H9 (cell line): Measurements from ENCODE around the gene STX10. TPM values are rescaled to one million over a fixed set of nuclear protein-coding genes. Genes with fewer than 3 reads are reported as not detected.

Experiments used
- DNase-seq: peaks from one replicate; pipeline ENCODE4 v3.0.0-alpha.2; 2017
- H2AFZ ChIP-seq: one replicate; pipeline ENCODE4 v1.6.1; 2013; ENCODE audit warnings: mild to moderate bottlenecking, low read length, control low read depth, moderate library complexity
- H2AK5ac ChIP-seq: 2 replicates; pipeline ENCODE4 v1.6.1; 2013; ENCODE audit warnings: low read length, control low read depth, mixed read lengths; ENCODE audit not compliant: insufficient read length
- H2BK120ac ChIP-seq: one replicate; pipeline ENCODE4 v1.6.1; 2013; ENCODE audit warnings: low read depth, mild to moderate bottlenecking, low read length, control low read depth, inconsistent platforms; ENCODE audit not compliant: poor library complexity, severe bottlenecking
- H2BK12ac ChIP-seq: 2 replicates; pipeline ENCODE4 v1.6.1; 2013; ENCODE audit warnings: low read length, control low read depth, mixed read lengths, low read depth; ENCODE audit not compliant: insufficient read length
- H2BK15ac ChIP-seq: 2 replicates; pipeline ENCODE4 v1.6.1; 2013; ENCODE audit warnings: low read depth, low read length, control low read depth
- H2BK20ac ChIP-seq: one replicate; pipeline ENCODE4 v1.6.1; 2013; ENCODE audit warnings: low read depth, mild to moderate bottlenecking, low read length, control low read depth, inconsistent platforms; ENCODE audit not compliant: poor library complexity, severe bottlenecking
- H2BK5ac ChIP-seq: 2 replicates; pipeline ENCODE4 v1.6.1; 2013; ENCODE audit warnings: low read length, control low read depth, mixed read lengths; ENCODE audit not compliant: insufficient read length
- H3K14ac ChIP-seq: 2 replicates; pipeline ENCODE4 v1.6.1; 2013; ENCODE audit warnings: low read length, control low read depth; ENCODE audit not compliant: insufficient read depth
- H3K18ac ChIP-seq: 2 replicates; pipeline ENCODE4 v1.6.1; 2013; ENCODE audit warnings: low read depth, mild to moderate bottlenecking, mixed read lengths, low read length, control low read depth; ENCODE audit not compliant: insufficient read length
- H3K23ac ChIP-seq: 2 replicates; pipeline ENCODE4 v1.6.1; 2013; ENCODE audit warnings: low read length, control low read depth, mixed read lengths, low read depth; ENCODE audit not compliant: insufficient read length
- H3K23me2 ChIP-seq: 2 replicates; pipeline ENCODE4 v1.6.1; 2013; ENCODE audit warnings: low read depth, mild to moderate bottlenecking, mixed read lengths, low read length, control low read depth; ENCODE audit not compliant: insufficient read length, poor library complexity, severe bottlenecking
- H3K27ac ChIP-seq: 2 replicates; pipeline ENCODE4 v1.5.1; 2013; ENCODE audit warnings: low read length, control low read depth, mixed read lengths, low read depth; ENCODE audit not compliant: insufficient read length
- H3K27me3 ChIP-seq: 2 replicates; pipeline ENCODE4 v1.6.1; 2013; ENCODE audit warnings: low read length, control low read depth, inconsistent platforms; ENCODE audit not compliant: insufficient read depth
- H3K4ac ChIP-seq: 2 replicates; pipeline ENCODE4 v1.6.1; 2013; ENCODE audit warnings: low read depth, mild to moderate bottlenecking, control low read depth, inconsistent platforms, low read length, moderate library complexity
- H3K4me1 ChIP-seq: 2 replicates; pipeline ENCODE4 v1.6.1; 2013; ENCODE audit warnings: low read length, control low read depth, inconsistent platforms; ENCODE audit not compliant: insufficient read depth
- H3K4me2 ChIP-seq: 2 replicates; pipeline ENCODE4 v1.6.1; 2013; ENCODE audit warnings: low read length, control low read depth, mixed read lengths; ENCODE audit not compliant: insufficient read length, insufficient read depth
- H3K56ac ChIP-seq: 2 replicates; pipeline ENCODE4 v1.6.1; 2013; ENCODE audit warnings: low read depth, mild to moderate bottlenecking, mixed read lengths, low read length, control low read depth; ENCODE audit not compliant: insufficient read length
- H3K79me1 ChIP-seq: 2 replicates; pipeline ENCODE4 v1.6.1; 2013; ENCODE audit warnings: low read depth, mild to moderate bottlenecking, moderate library complexity, low read length, control low read depth, inconsistent platforms; ENCODE audit not compliant: insufficient read depth, poor library complexity, severe bottlenecking
- H3K79me2 ChIP-seq: 2 replicates; pipeline ENCODE4 v1.6.1; 2013; ENCODE audit warnings: low read length, control low read depth, inconsistent platforms; ENCODE audit not compliant: insufficient read depth
- H3K9ac ChIP-seq: 2 replicates; pipeline ENCODE4 v1.6.1; 2013; ENCODE audit warnings: low read length, control low read depth, mixed read lengths; ENCODE audit not compliant: insufficient read length; ENCODE audit errors: extremely low read depth
- H3K9me3 ChIP-seq: one replicate; pipeline ENCODE4 v1.6.1; 2013; ENCODE audit warnings: low read depth, low read length, inconsistent platforms; ENCODE audit not compliant: control insufficient read depth
- H3T11ph ChIP-seq: one replicate; pipeline ENCODE4 v1.6.1; 2013; ENCODE audit warnings: mild to moderate bottlenecking, low read length, control low read depth, inconsistent platforms
- H4K20me1 ChIP-seq: one replicate; pipeline ENCODE4 v1.6.1; 2013; ENCODE audit not compliant: control insufficient read depth, insufficient read length, insufficient read depth
- H4K5ac ChIP-seq: 2 replicates; pipeline ENCODE4 v1.6.1; 2013; ENCODE audit warnings: low read depth, mild to moderate bottlenecking, mixed read lengths, low read length, control low read depth; ENCODE audit not compliant: insufficient read length
- H4K8ac ChIP-seq: replicated peaks from 2 replicates; pipeline ENCODE4 v1.6.1; 2013; ENCODE audit warnings: low read length, control low read depth, mixed read lengths, low read depth; ENCODE audit not compliant: insufficient read length
- H4K91ac ChIP-seq: 2 replicates; pipeline ENCODE4 v1.6.1; 2013; ENCODE audit warnings: low read depth, mild to moderate bottlenecking, moderate library complexity, mixed read lengths, low read length, control low read depth; ENCODE audit not compliant: insufficient read length
- H3K27ac Mint-ChIP-seq, 3 experiments: 2 replicates in 2 of 3; 3 replicates in 1 of 3; pipeline ENCODE4 v1.8.0; 2020 to 2021; ENCODE audit warnings: mixed read lengths in 3 of 3, mild to moderate bottlenecking in 1 of 3, moderate library complexity in 1 of 3
- H3K27me3 Mint-ChIP-seq: 2 replicates; pipeline ENCODE4 v1.8.0; 2021; ENCODE audit warnings: low read depth, mild to moderate bottlenecking, moderate library complexity, mixed read lengths
- H3K36me3 Mint-ChIP-seq, 3 experiments: 2 replicates in 2 of 3; 3 replicates in 1 of 3; pipeline ENCODE4 v1.8.0; 2020 to 2021; ENCODE audit warnings: low read depth in 3 of 3, mixed read lengths in 3 of 3; ENCODE audit not compliant: insufficient read depth in 1 of 3
- H3K4me1 Mint-ChIP-seq, 2 experiments: 2 replicates each; pipeline ENCODE4 v1.8.0; 2020; ENCODE audit warnings: mixed read lengths in 2 of 2
- H3K4me3 Mint-ChIP-seq, 2 experiments: 2 replicates in 1 of 2; 3 replicates in 1 of 2; pipeline ENCODE4 v1.8.0; 2020 to 2021; ENCODE audit warnings: mild to moderate bottlenecking in 2 of 2, mixed read lengths in 2 of 2, moderate library complexity in 1 of 2
- H3K9me3 Mint-ChIP-seq, 2 experiments: 2 replicates in 1 of 2; 3 replicates in 1 of 2; pipeline ENCODE4 v1.8.0; 2020; ENCODE audit warnings: mild to moderate bottlenecking in 2 of 2, mixed read lengths in 2 of 2, moderate library complexity in 1 of 2
- CTCF ChIP-seq: fragments of 200-600 bp; sonication (generic); conservative IDR thresholded peaks from 3 replicates; pipeline ENCODE4 v1.8.0; 2021; ENCODE audit warnings: antibody characterized with exemption, mild to moderate bottlenecking
- WGBS: extraction: QIAGEN DNeasy Blood & Tissue Kit; methylation state at CpG from one replicate; pipeline ENCODE4 v1.1.7; 2013; ENCODE audit warnings: missing lambda C conversion rate, low lambda C conversion rate, mixed read lengths; ENCODE audit not compliant: insufficient read length; ENCODE audit errors: extremely low coverage; 5-methylcytosine and 5-hydroxymethylcytosine counted together
- total RNA-seq: library from RNA; stranded (reverse); gene quantifications from 2 replicates; pipeline ENCODE4 v1.2.1, GENCODE V29; 2021

The STX10 gene
- total RNA-seq, 1 experiment from 2014 or later = 39.4 TPM

- WGBS = no CpG with 5 or more reads among the region's 18 CpGs
Measured at GRCh38 chr19:13172346-13173138, 22.4 kb upstream of the STX10 start.

More at GRCh38 chr19:13172346-13173138, 22.4 kb upstream of the STX10 start:
- Histone ChIP-seq H3K9me3 (no peaks in the 10 kb centered on the region), H3K79me1 (no peaks in the 10 kb centered on the region), H3K23me2 (no peaks in the 10 kb centered on the region), H2BK20ac (no peak overlapping the region), H3K14ac (no peak overlapping the region; the same call in 1 of the 2 replicates), H3T11ph (no peak overlapping the region), H3K9ac (no peak overlapping the region), H3K27me3 (no peaks in the 10 kb centered on the region), H3K23ac (no peak overlapping the region), H2BK5ac (peak overlapping the region; percentile 20), H2AK5ac (no peak overlapping the region), H3K4me1 (no peaks in the 10 kb centered on the region; the same call in 1 of the 2 replicates), H3K56ac (no peak overlapping the region), H4K20me1 (no peaks in the 10 kb centered on the region), H4K91ac (no peak overlapping the region), H2BK12ac (no peak overlapping the region), H3K27ac (no peak overlapping the region), H2BK120ac (no peak overlapping the region), H2AFZ (no peak overlapping the region), H3K79me2 (no peaks in the 10 kb centered on the region), H3K4me2 (no peak overlapping the region), H2BK15ac (no peak overlapping the region), H4K5ac (no peak overlapping the region), H3K18ac (no peak overlapping the region), H4K8ac (no peak overlapping the region), H3K4ac (no peak overlapping the region)
- TF ChIP-seq CTCF = no peak
- DNase-seq = no peak
- Mint-ChIP-seq H3K27ac (peak overlapping the region in 2 of 3 experiments; percentile 13 to 30; a peak in 3 of 7 replicates), H3K27me3 (no peaks in the 10 kb centered on the region), H3K4me3 (no peak overlapping the region), H3K9me3 (no peaks in the 10 kb centered on the region), H3K4me1 (peaks cover 17 to 18% of the 10 kb centered on the region in 2 experiments), H3K36me3 (peaks cover 2 to 4% (median 2%) of the 10 kb centered on the region in 3 experiments; a peak in 2 of 7 replicates)
